Liver (tissue), 3 donors: ENCODE results near the gene SLC6A3.
"Not testable (repeated sequence)": the region's sequence is repeated elsewhere in the genome, so short reads cannot be mapped to it uniquely, and the experiment has no call there.

Experiments used
- FOXA2 ChIP-seq: IDR thresholded peaks from 2 replicates; pipeline ENCODE4 v1.6.1; 2016; ENCODE audit warnings: antibody characterized with exemption
- JUND ChIP-seq, 2 donors: IDR thresholded peaks; 2 replicates each; pipeline ENCODE4 v1.6.1; 2016; ENCODE audit warnings: antibody characterized with exemption in 2 of 2
- TAF1 ChIP-seq: conservative IDR thresholded peaks from 2 replicates; pipeline ENCODE4 v1.6.1; 2016; ENCODE audit warnings: antibody characterized with exemption, mild to moderate bottlenecking
- YY1 ChIP-seq: IDR thresholded peaks from 2 replicates; pipeline ENCODE4 v1.6.1; 2016; ENCODE audit warnings: antibody characterized with exemption, mild to moderate bottlenecking
- TF ChIP-seq, protein P1 (sequence below): fragments of 150-350 bp; IDR thresholded peaks from 2 replicates; pipeline ENCODE4 v1.5.1; 2017; ENCODE audit warnings: improper control_type of control experiment, low read depth, low read length; ENCODE audit not compliant: missing input control
- TF ChIP-seq, protein P2 (sequence below): IDR thresholded peaks from 2 replicates; pipeline ENCODE4 v1.6.1; 2016; ENCODE audit warnings: antibody characterized with exemption, mild to moderate bottlenecking
- TF ChIP-seq, protein P3 (sequence below): IDR thresholded peaks from 2 replicates; pipeline ENCODE4 v1.6.1; 2016; ENCODE audit warnings: antibody characterized with exemption
- donor health status: healthy.
- donor health status: healthy.

DNA sequence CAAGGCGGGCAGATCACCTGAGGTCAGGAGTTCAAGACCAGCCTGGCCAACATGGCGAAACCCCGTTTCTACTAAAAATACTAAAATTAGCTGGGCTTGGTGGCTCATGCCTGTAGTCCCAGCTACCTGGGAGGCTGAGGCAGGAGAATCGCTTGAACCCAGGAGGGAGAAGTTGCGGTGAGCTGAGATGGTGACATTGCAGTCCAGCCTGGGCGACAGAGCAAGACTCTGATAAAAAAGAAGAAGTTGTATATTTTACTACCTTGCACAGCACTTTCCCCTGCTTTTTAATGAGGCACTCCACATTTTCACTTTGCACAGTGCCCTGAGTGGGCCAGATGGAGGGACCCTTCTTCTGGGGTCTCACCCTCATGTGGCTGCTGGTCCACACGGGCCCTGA lies 84.9 kb downstream of the SLC6A3 start:
- TF ChIP-seq, protein P1, sequence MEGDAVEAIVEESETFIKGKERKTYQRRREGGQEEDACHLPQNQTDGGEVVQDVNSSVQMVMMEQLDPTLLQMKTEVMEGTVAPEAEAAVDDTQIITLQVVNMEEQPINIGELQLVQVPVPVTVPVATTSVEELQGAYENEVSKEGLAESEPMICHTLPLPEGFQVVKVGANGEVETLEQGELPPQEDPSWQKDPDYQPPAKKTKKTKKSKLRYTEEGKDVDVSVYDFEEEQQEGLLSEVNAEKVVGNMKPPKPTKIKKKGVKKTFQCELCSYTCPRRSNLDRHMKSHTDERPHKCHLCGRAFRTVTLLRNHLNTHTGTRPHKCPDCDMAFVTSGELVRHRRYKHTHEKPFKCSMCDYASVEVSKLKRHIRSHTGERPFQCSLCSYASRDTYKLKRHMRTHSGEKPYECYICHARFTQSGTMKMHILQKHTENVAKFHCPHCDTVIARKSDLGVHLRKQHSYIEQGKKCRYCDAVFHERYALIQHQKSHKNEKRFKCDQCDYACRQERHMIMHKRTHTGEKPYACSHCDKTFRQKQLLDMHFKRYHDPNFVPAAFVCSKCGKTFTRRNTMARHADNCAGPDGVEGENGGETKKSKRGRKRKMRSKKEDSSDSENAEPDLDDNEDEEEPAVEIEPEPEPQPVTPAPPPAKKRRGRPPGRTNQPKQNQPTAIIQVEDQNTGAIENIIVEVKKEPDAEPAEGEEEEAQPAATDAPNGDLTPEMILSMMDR, result not testable (repeated sequence)
- TF ChIP-seq FOXA2; TAF1; JUND (IDR thresholded peaks at IDR 0.05); YY1: not testable (repeated sequence)
- TF ChIP-seq, protein P2, sequence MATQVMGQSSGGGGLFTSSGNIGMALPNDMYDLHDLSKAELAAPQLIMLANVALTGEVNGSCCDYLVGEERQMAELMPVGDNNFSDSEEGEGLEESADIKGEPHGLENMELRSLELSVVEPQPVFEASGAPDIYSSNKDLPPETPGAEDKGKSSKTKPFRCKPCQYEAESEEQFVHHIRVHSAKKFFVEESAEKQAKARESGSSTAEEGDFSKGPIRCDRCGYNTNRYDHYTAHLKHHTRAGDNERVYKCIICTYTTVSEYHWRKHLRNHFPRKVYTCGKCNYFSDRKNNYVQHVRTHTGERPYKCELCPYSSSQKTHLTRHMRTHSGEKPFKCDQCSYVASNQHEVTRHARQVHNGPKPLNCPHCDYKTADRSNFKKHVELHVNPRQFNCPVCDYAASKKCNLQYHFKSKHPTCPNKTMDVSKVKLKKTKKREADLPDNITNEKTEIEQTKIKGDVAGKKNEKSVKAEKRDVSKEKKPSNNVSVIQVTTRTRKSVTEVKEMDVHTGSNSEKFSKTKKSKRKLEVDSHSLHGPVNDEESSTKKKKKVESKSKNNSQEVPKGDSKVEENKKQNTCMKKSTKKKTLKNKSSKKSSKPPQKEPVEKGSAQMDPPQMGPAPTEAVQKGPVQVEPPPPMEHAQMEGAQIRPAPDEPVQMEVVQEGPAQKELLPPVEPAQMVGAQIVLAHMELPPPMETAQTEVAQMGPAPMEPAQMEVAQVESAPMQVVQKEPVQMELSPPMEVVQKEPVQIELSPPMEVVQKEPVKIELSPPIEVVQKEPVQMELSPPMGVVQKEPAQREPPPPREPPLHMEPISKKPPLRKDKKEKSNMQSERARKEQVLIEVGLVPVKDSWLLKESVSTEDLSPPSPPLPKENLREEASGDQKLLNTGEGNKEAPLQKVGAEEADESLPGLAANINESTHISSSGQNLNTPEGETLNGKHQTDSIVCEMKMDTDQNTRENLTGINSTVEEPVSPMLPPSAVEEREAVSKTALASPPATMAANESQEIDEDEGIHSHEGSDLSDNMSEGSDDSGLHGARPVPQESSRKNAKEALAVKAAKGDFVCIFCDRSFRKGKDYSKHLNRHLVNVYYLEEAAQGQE, result not testable (repeated sequence)
- TF ChIP-seq, protein P3, sequence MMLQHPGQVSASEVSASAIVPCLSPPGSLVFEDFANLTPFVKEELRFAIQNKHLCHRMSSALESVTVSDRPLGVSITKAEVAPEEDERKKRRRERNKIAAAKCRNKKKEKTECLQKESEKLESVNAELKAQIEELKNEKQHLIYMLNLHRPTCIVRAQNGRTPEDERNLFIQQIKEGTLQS, result not testable (repeated sequence)
